ENCODE measurements around the gene GAS2L1.

GAS2L1 gene

GRCh38 chr22:29267462-29267857 is 39.0 kb upstream of the GAS2L1 start:
- no peak for DNase-seq (ENCODE audit: low read depth in 1 of 2, low spot score in 1 of 2)
- Histone ChIP-seq H3K4me3 (replicated peaks; ENCODE audit: insufficient read depth, low read length) (peak overlapping the region; percentile 82), H3K27ac (replicated peaks) (peak overlapping the region; percentile 100), H3K27me3 (ENCODE audit: insufficient read depth, poor library complexity, severe bottlenecking) (no peaks in the 10 kb centered on the region)
- no peak for TF ChIP-seq CTCF (IDR thresholded peaks at IDR 0.05; ENCODE audit: insufficient read depth, low read length)
- TF ChIP-seq REST (IDR thresholded peaks at IDR 0.05; ENCODE audit: insufficient replicate concordance, low read depth) = no peak
- TF ChIP-seq SPI1 (IDR thresholded peaks at IDR 0.05; ENCODE audit: borderline replicate concordance, low read depth) = no peak
- no peak for TF ChIP-seq POLR2AphosphoS5 (IDR thresholded peaks at IDR 0.05; ENCODE audit: low read depth)
- no peak for TF ChIP-seq GABPA (IDR thresholded peaks at IDR 0.05; ENCODE audit: low read depth)

GRCh38 chr22:29267858-29268510 is 38.5 kb upstream of the GAS2L1 start, which contains the start of the genes EWSR1 and RHBDD3:
Gene EWSR1, plus strand, starts transcription at chr22:29268268. Its CDS starts 69 bp downstream, at chr22:29268337.
Gene RHBDD3, minus strand, starts transcription at chr22:29267981. Its CDS starts 2,355 bp downstream, at chr22:29265626.
- peak within 1 kb of the TSS; percentile 82 for H3K4me3 ChIP-seq (replicated peaks; ENCODE audit: insufficient read depth, low read length)
- H3K27me3 ChIP-seq (ENCODE audit: insufficient read depth, poor library complexity, severe bottlenecking) = no peaks in the 10 kb centered on the region
- peak; percentile 96 to 97 for DNase-seq (ENCODE audit: low read depth in 1 of 2, low spot score in 1 of 2)
- H3K27ac ChIP-seq (replicated peaks) = peak within 1 kb of the TSS; percentile 100
- TF ChIP-seq POLR2AphosphoS5 (IDR thresholded peaks at IDR 0.05; ENCODE audit: low read depth) (peak; percentile 84; the same call in 1 of the 2 replicates), REST (IDR thresholded peaks at IDR 0.05; ENCODE audit: insufficient replicate concordance, low read depth) (peak; percentile 66), CTCF (IDR thresholded peaks at IDR 0.05; ENCODE audit: insufficient read depth, low read length) (no peak), SPI1 (IDR thresholded peaks at IDR 0.05; ENCODE audit: borderline replicate concordance, low read depth) (no peak), GABPA (IDR thresholded peaks at IDR 0.05; ENCODE audit: low read depth) (no peak)

- Histone ChIP-seq H3K27ac (replicated peaks) (peak overlapping the region; percentile 100), H3K27me3 (ENCODE audit: insufficient read depth, poor library complexity, severe bottlenecking) (no peaks in the 10 kb centered on the region), H3K4me3 (replicated peaks; ENCODE audit: insufficient read depth, low read length) (peak overlapping the region; percentile 82)
- DNase-seq (ENCODE audit: low read depth in 1 of 2, low spot score in 1 of 2) = peak in 1 of 2 experiments; percentile 30
- TF ChIP-seq CTCF (IDR thresholded peaks at IDR 0.05; ENCODE audit: insufficient read depth, low read length) (no peak), GABPA (IDR thresholded peaks at IDR 0.05; ENCODE audit: low read depth) (0 out of 2 replicates have a peak, but pooled peaks have one; percentile 7), POLR2AphosphoS5 (IDR thresholded peaks at IDR 0.05; ENCODE audit: low read depth) (peak; percentile 3; the same call in 1 of the 2 replicates)
Measured at GRCh38 chr22:29268511-29269229, 37.8 kb upstream of the GAS2L1 start.

Measured in HL-60 (cell line).